Gastroesophageal sphincter (tissue), 4 donors: ENCODE data around the gene PDE4A. TPM values are rescaled to one million over a fixed set of nuclear protein-coding genes. Genes with fewer than 3 reads are reported as not detected.
"Not testable (repeated sequence)": the region's sequence is repeated elsewhere in the genome, so short reads cannot be mapped to it uniquely, and the experiment has no call there.

Experiments
- ATAC-seq: fragments of 150-250 bp; one replicate; pipeline ENCODE4 v1.9.1; 2016; ENCODE audit warnings: mild to moderate bottlenecking, moderate library complexity
- H3K27ac ChIP-seq, 4 donors: fragments of 200-600 bp; sonication (generic) in 3 of 4; 1 replicate in 3 of 4; 2 replicates in 1 of 4; pipeline ENCODE4 v1.5.1; 2016 to 2019
- H3K27me3 ChIP-seq: fragments of 200-600 bp; sonication (generic); one replicate; pipeline ENCODE4 v1.5.1; 2019
- H3K36me3 ChIP-seq, 2 donors: fragments of 200-600 bp; sonication (generic); one replicate each; pipeline ENCODE4 v1.5.1; 2019; ENCODE audit warnings: control low read depth in 1 of 2
- H3K4me1 ChIP-seq, 3 donors: fragments of 200-600 bp; sonication (generic); 1 replicate in 2 of 3; 2 replicates in 1 of 3; pipeline ENCODE4 v1.5.1; 2016 to 2019; ENCODE audit warnings: control low read depth in 2 of 3
- H3K4me3 ChIP-seq, 2 donors: fragments of 200-600 bp; sonication (generic); one replicate each; pipeline ENCODE4 v1.5.1; 2019; ENCODE audit warnings: mild to moderate bottlenecking in 1 of 2, moderate library complexity in 1 of 2
- H3K9me3 ChIP-seq, 3 donors: fragments of 200-600 bp; sonication (generic); one replicate each; pipeline ENCODE4 v1.5.1; 2017 to 2019; ENCODE audit warnings: control low read depth in 2 of 3
- EP300 ChIP-seq: sonication (generic); formaldehyde crosslinking; IDR thresholded peaks from one replicate; pipeline ENCODE4 v1.6.1; 2017; ENCODE audit warnings: antibody characterized with exemption, mild to moderate bottlenecking
- POLR2A ChIP-seq, 2 donors: fragments of 450-650 bp; IDR thresholded peaks; one replicate each; pipeline ENCODE4 v1.6.1; 2017; ENCODE audit warnings: antibody characterized with exemption in 2 of 2, mild to moderate bottlenecking in 2 of 2, moderate library complexity in 1 of 2
- POLR2AphosphoS5 ChIP-seq: sonication (generic); formaldehyde crosslinking; IDR thresholded peaks from one replicate; pipeline ENCODE4 v1.6.1; 2017; ENCODE audit warnings: antibody characterized with exemption
- WGBS, 2 donors: methylation state at CpG; one replicate each; pipeline ENCODE4 v1.1.5; 2018; ENCODE audit warnings: low coverage in 1 of 2; 5-methylcytosine and 5-hydroxymethylcytosine counted together
- total RNA-seq, 4 donors: library from RNA; depleted of rRNA; stranded (reverse); fragments of >200 nt; gene quantifications; one replicate each; pipeline ENCODE4 v1.1.0, GENCODE V29; 2016
- TF ChIP-seq, protein P1 (sequence below), 4 experiments: fragments of 200-600 bp in 2 of 4; fragments of 450-650 bp in 2 of 4; sonication (generic) in 1 of 4; IDR thresholded peaks; one replicate each; pipeline ENCODE4 v1.5.1; 2017 to 2019; ENCODE audit warnings: antibody characterized with exemption in 4 of 4, mild to moderate bottlenecking in 2 of 4, moderate library complexity in 2 of 4

The PDE4A gene
- total RNA-seq, 4 donors from 2014 or later: 7.3 to 22.5 (median 10.0) TPM

DNA sequence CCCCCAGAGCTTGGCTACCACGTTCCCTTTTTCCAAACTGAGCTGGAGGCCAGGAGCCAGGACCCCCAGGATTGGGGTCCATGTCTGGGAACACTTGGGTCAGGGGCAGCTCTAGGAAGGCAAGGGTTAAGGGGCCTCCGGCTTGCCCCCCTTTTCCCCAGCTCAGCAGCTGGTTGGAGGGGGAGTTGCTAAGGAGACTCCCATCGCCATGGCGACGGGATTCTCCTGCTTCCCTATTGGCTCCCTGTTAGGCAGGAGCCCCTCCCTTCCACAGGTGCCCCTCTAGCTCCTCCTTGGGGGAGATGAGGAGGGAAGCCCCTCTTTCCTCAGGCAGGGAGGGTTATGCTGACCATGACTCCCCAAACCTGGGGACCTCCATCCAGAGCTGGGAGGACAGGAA lies 33.9 kb downstream of the PDE4A start:
- H3K4me1 ChIP-seq: no peaks in the 10 kb centered on the region
- ATAC-seq: no peak
- H3K27me3 ChIP-seq: peaks cover 20% of the 10 kb centered on the region
- no peaks in the 10 kb centered on the region for H3K9me3 ChIP-seq
- H3K4me3 ChIP-seq: no peak overlapping the region
- TF ChIP-seq, protein P1, sequence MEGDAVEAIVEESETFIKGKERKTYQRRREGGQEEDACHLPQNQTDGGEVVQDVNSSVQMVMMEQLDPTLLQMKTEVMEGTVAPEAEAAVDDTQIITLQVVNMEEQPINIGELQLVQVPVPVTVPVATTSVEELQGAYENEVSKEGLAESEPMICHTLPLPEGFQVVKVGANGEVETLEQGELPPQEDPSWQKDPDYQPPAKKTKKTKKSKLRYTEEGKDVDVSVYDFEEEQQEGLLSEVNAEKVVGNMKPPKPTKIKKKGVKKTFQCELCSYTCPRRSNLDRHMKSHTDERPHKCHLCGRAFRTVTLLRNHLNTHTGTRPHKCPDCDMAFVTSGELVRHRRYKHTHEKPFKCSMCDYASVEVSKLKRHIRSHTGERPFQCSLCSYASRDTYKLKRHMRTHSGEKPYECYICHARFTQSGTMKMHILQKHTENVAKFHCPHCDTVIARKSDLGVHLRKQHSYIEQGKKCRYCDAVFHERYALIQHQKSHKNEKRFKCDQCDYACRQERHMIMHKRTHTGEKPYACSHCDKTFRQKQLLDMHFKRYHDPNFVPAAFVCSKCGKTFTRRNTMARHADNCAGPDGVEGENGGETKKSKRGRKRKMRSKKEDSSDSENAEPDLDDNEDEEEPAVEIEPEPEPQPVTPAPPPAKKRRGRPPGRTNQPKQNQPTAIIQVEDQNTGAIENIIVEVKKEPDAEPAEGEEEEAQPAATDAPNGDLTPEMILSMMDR (IDR thresholded peaks at IDR 0.05): no peak
- TF ChIP-seq POLR2A (IDR thresholded peaks at IDR 0.05) (no peak), EP300 (no peak), POLR2AphosphoS5 (no peak)
- no peak overlapping the region for H3K27ac ChIP-seq
- 20% methylated on average over 1 of the region's 5 CpGs; no CpG with 5 or more reads in 1 of the 2 donors for WGBS, 2 donors
- peaks cover 0 to 60% of the 10 kb centered on the region in 2 donors for H3K36me3 ChIP-seq

DNA sequence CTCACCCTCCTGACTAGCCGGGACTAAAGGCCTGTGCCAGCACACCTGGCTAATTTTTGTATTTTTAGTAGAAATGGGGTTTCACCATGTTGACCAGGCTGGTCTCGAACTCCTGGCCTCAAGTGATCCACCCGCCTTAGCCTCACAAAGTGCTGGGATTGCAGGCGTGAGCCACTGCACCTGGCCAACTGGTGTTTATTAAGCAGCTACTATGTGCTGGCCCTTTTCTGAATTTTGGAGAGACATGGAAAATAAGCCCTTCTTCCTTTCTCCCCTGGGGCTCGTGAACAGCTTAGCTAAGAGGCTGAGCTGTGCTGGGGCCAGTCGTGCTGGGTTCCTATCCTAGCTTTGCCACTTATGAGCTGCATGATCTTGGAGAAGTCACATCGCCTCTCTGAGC lies 38.4 kb downstream of the PDE4A start:
- not testable (repeated sequence) for H3K27me3 ChIP-seq, H3K4me3 ChIP-seq, ATAC-seq, H3K9me3 ChIP-seq, H3K27ac ChIP-seq
- 84 to 100% methylated on average over 2 to 3 of the region's 7 CpGs for WGBS, 2 donors
- H3K36me3 ChIP-seq: peaks cover 0 to 59% of the 10 kb centered on the region in 2 donors
- peaks cover 0 to 15% (median 6%) of the 10 kb centered on the region in 3 donors for H3K4me1 ChIP-seq

DNA sequence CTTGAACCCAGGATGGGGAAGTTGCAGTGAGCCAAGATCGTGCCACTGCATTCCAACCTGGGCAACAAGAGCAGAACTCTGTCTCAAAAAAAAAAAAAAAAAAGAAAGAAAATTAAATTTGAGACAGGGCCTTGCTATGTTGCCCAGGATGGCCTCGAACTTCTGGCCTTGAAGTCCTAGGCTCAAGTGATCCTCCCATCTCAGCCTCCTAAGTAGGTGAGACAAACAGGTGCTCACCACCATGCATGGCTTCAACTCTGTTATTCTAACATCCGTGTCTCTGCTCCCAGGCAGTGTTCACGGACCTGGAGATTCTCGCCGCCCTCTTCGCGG lies 40.3 kb downstream of the PDE4A start:
- TF ChIP-seq EP300: no peak
- H3K9me3 ChIP-seq: no peaks in the 10 kb centered on the region
- WGBS, 2 donors: 38 to 42% methylated on average over 2 to 8 of the region's 8 CpGs
- peak overlapping the region in 1 of 2 donors; percentile 47 for H3K4me3 ChIP-seq
- peaks cover 0 to 63% of the 10 kb centered on the region in 2 donors for H3K36me3 ChIP-seq
- no peaks in the 10 kb centered on the region for H3K27me3 ChIP-seq
- peaks cover 0 to 15% (median 6%) of the 10 kb centered on the region in 3 donors for H3K4me1 ChIP-seq
- no peak for ATAC-seq
- peak overlapping the region in 1 of 4 donors; percentile 16 for H3K27ac ChIP-seq

DNA sequence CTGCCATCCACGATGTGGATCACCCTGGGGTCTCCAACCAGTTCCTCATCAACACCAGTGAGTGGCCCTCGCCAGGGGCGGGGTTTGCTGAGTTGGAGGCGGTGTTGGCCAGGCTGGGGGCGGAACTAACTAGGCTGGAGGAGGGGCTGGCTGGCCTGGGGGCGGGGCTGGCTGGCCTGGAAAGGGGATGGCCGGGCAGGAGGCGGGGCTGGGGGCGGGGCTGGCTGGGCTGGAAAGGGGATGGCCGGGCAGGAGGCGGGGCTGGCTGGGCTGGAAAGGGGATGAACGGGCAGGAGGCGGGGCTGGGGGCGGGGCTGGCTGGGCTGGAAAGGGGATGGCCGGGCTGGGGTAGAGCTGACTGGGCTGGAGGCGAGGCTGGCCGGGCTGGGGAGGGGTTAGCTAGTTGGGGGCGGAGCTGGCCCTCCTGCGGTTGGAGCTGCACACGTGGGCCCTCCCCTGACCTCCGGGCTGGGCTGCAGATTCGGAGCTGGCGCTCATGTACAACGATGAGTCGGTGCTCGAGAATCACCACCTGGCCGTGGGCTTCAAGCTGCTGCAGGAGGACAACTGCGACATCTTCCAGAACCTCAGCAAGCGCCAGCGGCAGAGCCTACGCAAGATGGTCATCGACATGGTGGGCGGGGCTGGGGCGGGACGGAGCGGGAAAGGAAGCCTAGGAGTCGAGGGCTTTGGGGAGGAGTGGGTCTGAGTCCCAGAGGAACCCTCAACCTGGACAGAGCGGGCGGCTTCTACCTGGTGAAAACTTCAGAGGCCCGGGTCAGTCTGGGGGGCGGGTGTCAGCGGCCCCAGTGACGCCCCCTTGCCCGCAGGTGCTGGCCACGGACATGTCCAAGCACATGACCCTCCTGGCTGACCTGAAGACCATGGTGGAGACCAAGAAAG lies 41.0 kb downstream of the PDE4A start:
- Histone ChIP-seq H3K9me3 (no peaks in the 10 kb centered on the region), H3K36me3 (peaks cover 0 to 62% of the 10 kb centered on the region in 2 donors), H3K4me1 (peaks cover 0 to 15% (median 6%) of the 10 kb centered on the region in 3 donors), H3K27ac (peak overlapping the region in 3 of 4 donors; percentile 16 to 52 (median 31)), H3K4me3 (peak overlapping the region in 1 of 2 donors; percentile 47), H3K27me3 (no peaks in the 10 kb centered on the region)
- peak; percentile 98 for ATAC-seq
- TF ChIP-seq, protein P1 (IDR thresholded peaks at IDR 0.05): no peak
- TF ChIP-seq EP300 (no peak), POLR2A (IDR thresholded peaks at IDR 0.05) (no peak), POLR2AphosphoS5 (no peak)
- WGBS, 2 donors: 0 to 1% methylated on average over 6 to 13 of the region's 45 CpGs

DNA sequence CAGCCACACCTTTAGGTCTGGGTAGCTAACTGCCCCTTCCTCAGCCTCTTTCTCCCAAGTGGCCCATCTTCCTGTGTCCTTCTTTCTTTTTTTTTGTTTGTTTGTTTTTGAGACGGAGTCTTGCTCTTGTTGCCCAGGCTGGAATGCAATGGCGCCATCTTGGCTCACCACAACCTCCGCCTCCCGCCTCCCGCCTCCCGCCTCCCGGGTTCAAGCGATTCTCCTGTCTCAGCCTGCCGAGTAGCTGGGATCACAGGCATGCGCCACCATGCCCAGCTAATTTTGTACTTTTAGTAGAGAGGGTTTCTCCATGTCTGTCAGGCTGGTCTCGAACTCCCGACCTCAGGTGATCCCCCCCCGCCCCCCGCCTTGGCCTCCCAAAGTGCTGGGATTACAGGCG lies 41.7 kb downstream of the PDE4A start:
- not testable (repeated sequence) for H3K9me3 ChIP-seq, H3K4me3 ChIP-seq, ATAC-seq, H3K27me3 ChIP-seq
- 59% methylated on average over 4 of the region's 15 CpGs; no CpG with 5 or more reads in 1 of the 2 donors for WGBS, 2 donors
- H3K27ac ChIP-seq: peak overlapping the region in 1 of 4 donors; percentile 52
- H3K4me1 ChIP-seq: peaks cover 0 to 15% (median 6%) of the 10 kb centered on the region in 3 donors
- H3K36me3 ChIP-seq: peaks cover 0 to 64% of the 10 kb centered on the region in 2 donors

DNA sequence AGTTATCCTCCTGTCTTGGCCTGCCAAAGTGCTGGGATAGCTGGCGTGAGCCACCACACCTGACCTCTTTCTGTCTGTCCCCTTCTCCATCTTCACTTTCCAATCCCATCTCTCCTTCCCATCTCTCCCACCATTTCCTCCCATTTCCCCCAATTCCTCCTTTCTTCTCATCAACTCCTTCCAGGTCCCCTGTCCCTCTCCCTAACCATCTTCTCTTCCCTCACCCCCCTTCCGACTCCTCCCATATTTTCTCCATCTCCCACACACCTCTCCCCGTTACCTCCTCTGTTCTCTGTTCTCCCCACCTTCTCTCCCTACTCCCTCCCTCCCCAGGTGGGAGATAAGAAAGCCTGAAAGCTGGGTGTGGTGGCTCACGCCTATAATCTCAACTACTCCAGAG lies 42.2 kb downstream of the PDE4A start:
- peaks cover 0 to 15% (median 6%) of the 10 kb centered on the region in 3 donors for H3K4me1 ChIP-seq
- no peaks in the 10 kb centered on the region for H3K9me3 ChIP-seq
- ATAC-seq: no peak
- TF ChIP-seq POLR2A (IDR thresholded peaks at IDR 0.05) (no peak), POLR2AphosphoS5 (no peak), EP300 (no peak)
- TF ChIP-seq, protein P1 (IDR thresholded peaks at IDR 0.05): no peak
- no peak overlapping the region for H3K4me3 ChIP-seq
- H3K36me3 ChIP-seq: peaks cover 0 to 67% of the 10 kb centered on the region in 2 donors
- no peak overlapping the region for H3K27ac ChIP-seq
- WGBS, 2 donors: 100% methylated on average over 2 to 4 of the region's 4 CpGs
- H3K27me3 ChIP-seq: no peaks in the 10 kb centered on the region
